Spinal cord (tissue), 10 donors: ENCODE results near the gene NFIA. TPM values are rescaled to one million over a fixed set of nuclear protein-coding genes. Genes with fewer than 3 reads are reported as not detected.
A peak's percentile ranks its signal among the peaks of the same experiment; 100 is the strongest.

Experiments used
- DNase-seq, 6 donors: peaks; one replicate each; pipeline versions ENCODE4 v3.0.0 to v3.0.0-alpha.2; 2013 to 2015; ENCODE audit warnings: low spot score in 6 of 6, low read depth in 4 of 6
- H3K27ac ChIP-seq: one replicate; pipeline ENCODE4 v1.5.1; 2013; ENCODE audit warnings: low read depth, low read length, control low read depth
- H3K27me3 ChIP-seq: one replicate; pipeline ENCODE4 v1.6.1; 2013; ENCODE audit warnings: low read length; ENCODE audit not compliant: control insufficient read depth, insufficient read depth
- H3K36me3 ChIP-seq: one replicate; pipeline ENCODE4 v1.6.1; 2013; ENCODE audit warnings: low read length; ENCODE audit not compliant: control insufficient read depth, insufficient read depth
- H3K4me1 ChIP-seq: one replicate; pipeline ENCODE4 v1.6.1; 2013; ENCODE audit warnings: low read length; ENCODE audit not compliant: control insufficient read depth, insufficient read depth
- H3K4me3 ChIP-seq: one replicate; pipeline ENCODE4 v1.5.1; 2013; ENCODE audit warnings: low read depth, low read length, control low read depth
- H3K9me3 ChIP-seq: one replicate; pipeline ENCODE4 v1.6.1; 2013; ENCODE audit warnings: low read length; ENCODE audit not compliant: control insufficient read depth, insufficient read depth
- WGBS: methylation state at CpG from one replicate; pipeline ENCODE4 v1.1.5; 2013; ENCODE audit warnings: missing lambda C conversion rate; ENCODE audit not compliant: insufficient coverage; 5-methylcytosine and 5-hydroxymethylcytosine counted together
- polyA plus RNA-seq, 2 donors: library from polyadenylated mRNA; unstranded; fragments of 120-200 nt; gene quantifications; one replicate each; pipeline ENCODE4 v1.2.1, GENCODE V29; 2013; ENCODE audit not compliant: insufficient read length in 2 of 2
- total RNA-seq, 2 donors: library from RNA; depleted of rRNA in 1 of 2; stranded (reverse); fragments of 120-200 nt in 1 of 2; fragments of >200 nt in 1 of 2; gene quantifications; one replicate each; pipeline versions ENCODE4 v1.2.3 to v1.2.4, GENCODE V29; 2013 to 2014
- donor health status: healthy.

Gene NFIA
- total and polyA plus RNA-seq, 4 donors, result 36.1 to 77.2 (median 62.5) TPM

- Histone ChIP-seq H3K27me3 (no peaks in the 10 kb centered on the region), H3K27ac (no peak overlapping the region), H3K9me3 (peaks cover 4% of the 10 kb centered on the region), H3K4me1 (no peaks in the 10 kb centered on the region), H3K4me3 (no peak overlapping the region), H3K36me3 (no peaks in the 10 kb centered on the region)
- no CpG with 5 or more reads among the region's 1 CpG for WGBS
- peak in 1 of 6 donors; percentile 71 for DNase-seq
Measured at GRCh38 chr1:61110554-61110953, 28.2 kb downstream of the NFIA start.

- H3K9me3 ChIP-seq, result peaks cover 4% of the 10 kb centered on the region
- no peak overlapping the region for H3K4me3 ChIP-seq
- H3K27me3 ChIP-seq, result no peaks in the 10 kb centered on the region
- no CpG with 5 or more reads among the region's 3 CpGs for WGBS
- no peaks in the 10 kb centered on the region for H3K4me1 ChIP-seq
- peak in 1 of 6 donors; percentile 55 for DNase-seq
- H3K36me3 ChIP-seq, result no peaks in the 10 kb centered on the region
- H3K27ac ChIP-seq, result peak overlapping the region; percentile 26
Measured at GRCh38 chr1:61111084-61112004, 29.0 kb downstream of the NFIA start.

- no peaks in the 10 kb centered on the region for H3K9me3 ChIP-seq
- H3K27ac ChIP-seq, result no peak overlapping the region
- no peak overlapping the region for H3K4me3 ChIP-seq
- H3K27me3 ChIP-seq, result no peaks in the 10 kb centered on the region
- no peaks in the 10 kb centered on the region for H3K36me3 ChIP-seq
- H3K4me1 ChIP-seq, result peaks cover 3% of the 10 kb centered on the region
- DNase-seq, result no peak
- WGBS, result no CpG with 5 or more reads among the region's 3 CpGs
Measured at GRCh38 chr1:61114178-61114870, 32.0 kb downstream of the NFIA start.

GRCh38 chr1:61115436-61115835, 33.1 kb downstream of the NFIA start:
- DNase-seq, result no peak
- H3K27me3 ChIP-seq, result no peaks in the 10 kb centered on the region
- WGBS, result 100% methylated on average over 7 of the region's 7 CpGs
- no peaks in the 10 kb centered on the region for H3K36me3 ChIP-seq
- no peak overlapping the region for H3K4me3 ChIP-seq
- peaks cover 3% of the 10 kb centered on the region for H3K4me1 ChIP-seq
- no peak overlapping the region for H3K27ac ChIP-seq
- H3K9me3 ChIP-seq, result no peaks in the 10 kb centered on the region

- Histone ChIP-seq H3K9me3 (no peaks in the 10 kb centered on the region), H3K36me3 (no peaks in the 10 kb centered on the region), H3K4me1 (peaks cover 3% of the 10 kb centered on the region), H3K27ac (peak overlapping the region; percentile 30), H3K4me3 (no peak overlapping the region), H3K27me3 (no peaks in the 10 kb centered on the region)
- DNase-seq, result peak in 1 of 6 donors; percentile 43
- 60% methylated on average over 2 of the region's 6 CpGs for WGBS
Measured at GRCh38 chr1:61116421-61116820, 34.1 kb downstream of the NFIA start.

GRCh38 chr1:61117283-61117682, 34.9 kb downstream of the NFIA start:
- no peak overlapping the region for H3K4me3 ChIP-seq
- no peaks in the 10 kb centered on the region for H3K36me3 ChIP-seq
- peaks cover 3% of the 10 kb centered on the region for H3K4me1 ChIP-seq
- H3K9me3 ChIP-seq, result no peaks in the 10 kb centered on the region
- no CpG with 5 or more reads among the region's 2 CpGs for WGBS
- no peak overlapping the region for H3K27ac ChIP-seq
- no peaks in the 10 kb centered on the region for H3K27me3 ChIP-seq
- no peak for DNase-seq

- WGBS, result no CpG with 5 or more reads among the region's 3 CpGs
- Histone ChIP-seq H3K9me3 (no peaks in the 10 kb centered on the region), H3K4me1 (peaks cover 3% of the 10 kb centered on the region), H3K27me3 (no peaks in the 10 kb centered on the region), H3K27ac (no peak overlapping the region), H3K4me3 (no peak overlapping the region), H3K36me3 (no peaks in the 10 kb centered on the region)
- no peak for DNase-seq
Measured at GRCh38 chr1:61119085-61119484, 36.7 kb downstream of the NFIA start.

GRCh38 chr1:61120246-61120840, 38.0 kb downstream of the NFIA start:
- Histone ChIP-seq H3K27me3 (no peaks in the 10 kb centered on the region), H3K36me3 (no peaks in the 10 kb centered on the region), H3K4me3 (no peak overlapping the region), H3K27ac (peak overlapping the region; percentile 33), H3K9me3 (no peaks in the 10 kb centered on the region), H3K4me1 (peaks cover 6% of the 10 kb centered on the region)
- no CpG with 5 or more reads among the region's 5 CpGs for WGBS
- peak in 1 of 6 donors; percentile 48 for DNase-seq

- Histone ChIP-seq H3K4me3 (no peak overlapping the region), H3K27me3 (no peaks in the 10 kb centered on the region), H3K9me3 (no peaks in the 10 kb centered on the region), H3K36me3 (no peaks in the 10 kb centered on the region), H3K27ac (peak overlapping the region; percentile 27), H3K4me1 (peaks cover 6% of the 10 kb centered on the region)
- no CpG with 5 or more reads among the region's 2 CpGs for WGBS
- no peak for DNase-seq
Measured at GRCh38 chr1:61120998-61121397, 38.6 kb downstream of the NFIA start.
